Fibroblast of mammary gland (primary cell): ENCODE data around the gene PLCD3.
A peak's percentile ranks its signal among the peaks of the same experiment; 100 is the strongest.

ENCODE experiments used
- DNase-seq: peaks from one replicate; pipeline ENCODE4 v3.0.0-alpha.2; 2010; ENCODE audit warnings: low read depth
- H3K4me3 ChIP-seq: 2 replicates; pipeline ENCODE4 v1.5.1; 2011; ENCODE audit warnings: low read depth, mild to moderate bottlenecking, low read length, moderate library complexity; ENCODE audit not compliant: control insufficient read depth
- CTCF ChIP-seq: conservative IDR thresholded peaks from 2 replicates; pipeline ENCODE4 v1.5.1; 2011; ENCODE audit warnings: low read depth, low read length, inconsistent platforms; ENCODE audit not compliant: control insufficient read depth, insufficient read depth

Gene PLCD3

GRCh38 chr17:45145035-45145389 is 12.7 kb upstream of the PLCD3 start:
- DNase-seq: no peak
- no peak overlapping the region for H3K4me3 ChIP-seq
- TF ChIP-seq CTCF: no peak

- H3K4me3 ChIP-seq: peak overlapping the region; percentile 44
- DNase-seq: no peak
- no peak for TF ChIP-seq CTCF
These were observed 12.1 kb upstream of the PLCD3 start for GRCh38 chr17:45144199-45145034.

GRCh38 chr17:45143767-45144198 is 11.5 kb upstream of the PLCD3 start:
- no peak for TF ChIP-seq CTCF
- H3K4me3 ChIP-seq: peak overlapping the region; percentile 44
- peak; percentile 92 for DNase-seq

- no peak for TF ChIP-seq CTCF
- no peak overlapping the region for H3K4me3 ChIP-seq
- DNase-seq: no peak
These were observed 10.9 kb upstream of the PLCD3 start for GRCh38 chr17:45143094-45143670.

- no peak overlapping the region for H3K4me3 ChIP-seq
- TF ChIP-seq CTCF: no peak
- no peak for DNase-seq
These were observed 7.2 kb upstream of the PLCD3 start for GRCh38 chr17:45139533-45139920.

GRCh38 chr17:45138911-45139532 is 6.7 kb upstream of the PLCD3 start:
- no peak for TF ChIP-seq CTCF
- DNase-seq: no peak
- no peak overlapping the region for H3K4me3 ChIP-seq
